ENCODE results near the gene PSMC2. TPM values are rescaled to one million over a fixed set of nuclear protein-coding genes. Genes with fewer than 3 reads are reported as not detected.

Gene PSMC2
- total and polyA plus RNA-seq, 2 experiments from 2014 or later, result 107 to 131 TPM

GRCh38 chr7:103299660-103300059 lies 47.8 kb upstream of the PSMC2 start:
- Mint-ChIP-seq H3K27me3 (ENCODE audit: insufficient read depth, low read depth, poor library complexity) (peaks cover 2% of the 10 kb centered on the region), H3K4me3 (no peak overlapping the region), H3K27ac (no peak overlapping the region), H3K36me3 (ENCODE audit: low read depth) (peaks cover 55% of the 10 kb centered on the region), H3K9me3 (no peaks in the 10 kb centered on the region), H3K4me1 (peaks cover 12% of the 10 kb centered on the region)
- no peak for DNase-seq (ENCODE audit: low spot score)
- Histone ChIP-seq H3K79me2 (replicated peaks; ENCODE audit: insufficient read depth) (peaks cover 48% of the 10 kb centered on the region), H3K27ac (ENCODE audit: low read depth) (no peak overlapping the region), H3K4me2 (no peak overlapping the region), H3K36me3 (ENCODE audit: insufficient read depth) (peaks cover 52% of the 10 kb centered on the region), H3F3A (replicated peaks; ENCODE audit: low read depth) (no peaks in the 10 kb centered on the region), H3K4me1 (ENCODE audit: insufficient read depth) (peaks cover 3% of the 10 kb centered on the region; the same call in 1 of the 2 replicates), H3K4me3 (no peak overlapping the region), H4K20me1 (replicated peaks; ENCODE audit: insufficient read depth) (peaks cover 11% of the 10 kb centered on the region; the same call in 1 of the 2 replicates), H3K27me3 (ENCODE audit: insufficient read depth) (no peaks in the 10 kb centered on the region), H2AFZ (no peak overlapping the region), H3K9me2 (ENCODE audit: insufficient read depth) (no peaks in the 10 kb centered on the region)
- no peak for TF ChIP-seq NANOG (IDR thresholded peaks at IDR 0.05; ENCODE audit: borderline replicate concordance)
- TF ChIP-seq, protein P1, sequence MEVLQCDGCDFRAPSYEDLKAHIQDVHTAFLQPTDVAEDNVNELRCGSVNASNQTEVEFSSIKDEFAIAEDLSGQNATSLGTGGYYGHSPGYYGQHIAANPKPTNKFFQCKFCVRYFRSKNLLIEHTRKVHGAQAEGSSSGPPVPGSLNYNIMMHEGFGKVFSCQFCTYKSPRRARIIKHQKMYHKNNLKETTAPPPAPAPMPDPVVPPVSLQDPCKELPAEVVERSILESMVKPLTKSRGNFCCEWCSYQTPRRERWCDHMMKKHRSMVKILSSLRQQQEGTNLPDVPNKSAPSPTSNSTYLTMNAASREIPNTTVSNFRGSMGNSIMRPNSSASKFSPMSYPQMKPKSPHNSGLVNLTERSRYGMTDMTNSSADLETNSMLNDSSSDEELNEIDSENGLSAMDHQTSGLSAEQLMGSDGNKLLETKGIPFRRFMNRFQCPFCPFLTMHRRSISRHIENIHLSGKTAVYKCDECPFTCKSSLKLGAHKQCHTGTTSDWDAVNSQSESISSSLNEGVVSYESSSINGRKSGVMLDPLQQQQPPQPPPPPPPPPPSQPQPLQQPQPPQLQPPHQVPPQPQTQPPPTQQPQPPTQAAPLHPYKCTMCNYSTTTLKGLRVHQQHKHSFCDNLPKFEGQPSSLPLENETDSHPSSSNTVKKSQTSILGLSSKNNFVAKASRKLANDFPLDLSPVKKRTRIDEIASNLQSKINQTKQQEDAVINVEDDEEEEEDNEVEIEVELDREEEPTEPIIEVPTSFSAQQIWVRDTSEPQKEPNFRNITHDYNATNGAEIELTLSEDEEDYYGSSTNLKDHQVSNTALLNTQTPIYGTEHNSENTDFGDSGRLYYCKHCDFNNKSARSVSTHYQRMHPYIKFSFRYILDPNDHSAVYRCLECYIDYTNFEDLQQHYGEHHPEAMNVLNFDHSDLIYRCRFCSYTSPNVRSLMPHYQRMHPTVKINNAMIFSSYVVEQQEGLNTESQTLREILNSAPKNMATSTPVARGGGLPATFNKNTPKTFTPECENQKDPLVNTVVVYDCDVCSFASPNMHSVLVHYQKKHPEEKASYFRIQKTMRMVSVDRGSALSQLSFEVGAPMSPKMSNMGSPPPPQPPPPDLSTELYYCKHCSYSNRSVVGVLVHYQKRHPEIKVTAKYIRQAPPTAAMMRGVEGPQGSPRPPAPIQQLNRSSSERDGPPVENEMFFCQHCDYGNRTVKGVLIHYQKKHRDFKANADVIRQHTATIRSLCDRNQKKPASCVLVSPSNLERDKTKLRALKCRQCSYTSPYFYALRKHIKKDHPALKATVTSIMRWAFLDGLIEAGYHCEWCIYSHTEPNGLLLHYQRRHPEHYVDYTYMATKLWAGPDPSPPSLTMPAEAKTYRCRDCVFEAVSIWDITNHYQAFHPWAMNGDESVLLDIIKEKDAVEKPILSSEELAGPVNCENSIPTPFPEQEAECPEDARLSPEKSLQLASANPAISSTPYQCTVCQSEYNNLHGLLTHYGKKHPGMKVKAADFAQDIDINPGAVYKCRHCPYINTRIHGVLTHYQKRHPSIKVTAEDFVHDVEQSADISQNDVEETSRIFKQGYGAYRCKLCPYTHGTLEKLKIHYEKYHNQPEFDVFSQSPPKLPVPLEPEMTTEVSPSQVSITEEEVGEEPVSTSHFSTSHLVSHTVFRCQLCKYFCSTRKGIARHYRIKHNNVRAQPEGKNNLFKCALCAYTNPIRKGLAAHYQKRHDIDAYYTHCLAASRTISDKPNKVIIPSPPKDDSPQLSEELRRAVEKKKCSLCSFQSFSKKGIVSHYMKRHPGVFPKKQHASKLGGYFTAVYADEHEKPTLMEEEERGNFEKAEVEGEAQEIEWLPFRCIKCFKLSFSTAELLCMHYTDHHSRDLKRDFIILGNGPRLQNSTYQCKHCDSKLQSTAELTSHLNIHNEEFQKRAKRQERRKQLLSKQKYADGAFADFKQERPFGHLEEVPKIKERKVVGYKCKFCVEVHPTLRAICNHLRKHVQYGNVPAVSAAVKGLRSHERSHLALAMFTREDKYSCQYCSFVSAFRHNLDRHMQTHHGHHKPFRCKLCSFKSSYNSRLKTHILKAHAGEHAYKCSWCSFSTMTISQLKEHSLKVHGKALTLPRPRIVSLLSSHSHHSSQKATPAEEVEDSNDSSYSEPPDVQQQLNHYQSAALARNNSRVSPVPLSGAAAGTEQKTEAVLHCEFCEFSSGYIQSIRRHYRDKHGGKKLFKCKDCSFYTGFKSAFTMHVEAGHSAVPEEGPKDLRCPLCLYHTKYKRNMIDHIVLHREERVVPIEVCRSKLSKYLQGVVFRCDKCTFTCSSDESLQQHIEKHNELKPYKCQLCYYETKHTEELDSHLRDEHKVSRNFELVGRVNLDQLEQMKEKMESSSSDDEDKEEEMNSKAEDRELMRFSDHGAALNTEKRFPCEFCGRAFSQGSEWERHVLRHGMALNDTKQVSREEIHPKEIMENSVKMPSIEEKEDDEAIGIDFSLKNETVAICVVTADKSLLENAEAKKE (CRISPR knock-in tag; IDR thresholded peaks at IDR 0.05), result no peak
- TF ChIP-seq ZNF331 (CRISPR knock-in tag; IDR thresholded peaks at IDR 0.05; ENCODE audit: low read depth), result no peak
- no peak for TF ChIP-seq POLR2AphosphoS5 (IDR thresholded peaks at IDR 0.05; ENCODE audit: low read depth)
- TF ChIP-seq STAT1 (IDR thresholded peaks at IDR 0.05; ENCODE audit: unreplicated experiment), result no peak
- TF ChIP-seq, protein P2, sequence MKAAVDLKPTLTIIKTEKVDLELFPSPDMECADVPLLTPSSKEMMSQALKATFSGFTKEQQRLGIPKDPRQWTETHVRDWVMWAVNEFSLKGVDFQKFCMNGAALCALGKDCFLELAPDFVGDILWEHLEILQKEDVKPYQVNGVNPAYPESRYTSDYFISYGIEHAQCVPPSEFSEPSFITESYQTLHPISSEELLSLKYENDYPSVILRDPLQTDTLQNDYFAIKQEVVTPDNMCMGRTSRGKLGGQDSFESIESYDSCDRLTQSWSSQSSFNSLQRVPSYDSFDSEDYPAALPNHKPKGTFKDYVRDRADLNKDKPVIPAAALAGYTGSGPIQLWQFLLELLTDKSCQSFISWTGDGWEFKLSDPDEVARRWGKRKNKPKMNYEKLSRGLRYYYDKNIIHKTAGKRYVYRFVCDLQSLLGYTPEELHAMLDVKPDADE (IDR thresholded peaks at IDR 0.05), result no peak
- TF ChIP-seq ZNF114 (CRISPR knock-in tag; IDR thresholded peaks at IDR 0.05), result no peak
- no peak for TF ChIP-seq EZH2 (IDR thresholded peaks at IDR 0.05; ENCODE audit: low read depth, unreplicated experiment)
- TF ChIP-seq CREB1 (CRISPR knock-in tag; IDR thresholded peaks at IDR 0.05; ENCODE audit: low read depth), result no peak
- TF ChIP-seq, protein P3, sequence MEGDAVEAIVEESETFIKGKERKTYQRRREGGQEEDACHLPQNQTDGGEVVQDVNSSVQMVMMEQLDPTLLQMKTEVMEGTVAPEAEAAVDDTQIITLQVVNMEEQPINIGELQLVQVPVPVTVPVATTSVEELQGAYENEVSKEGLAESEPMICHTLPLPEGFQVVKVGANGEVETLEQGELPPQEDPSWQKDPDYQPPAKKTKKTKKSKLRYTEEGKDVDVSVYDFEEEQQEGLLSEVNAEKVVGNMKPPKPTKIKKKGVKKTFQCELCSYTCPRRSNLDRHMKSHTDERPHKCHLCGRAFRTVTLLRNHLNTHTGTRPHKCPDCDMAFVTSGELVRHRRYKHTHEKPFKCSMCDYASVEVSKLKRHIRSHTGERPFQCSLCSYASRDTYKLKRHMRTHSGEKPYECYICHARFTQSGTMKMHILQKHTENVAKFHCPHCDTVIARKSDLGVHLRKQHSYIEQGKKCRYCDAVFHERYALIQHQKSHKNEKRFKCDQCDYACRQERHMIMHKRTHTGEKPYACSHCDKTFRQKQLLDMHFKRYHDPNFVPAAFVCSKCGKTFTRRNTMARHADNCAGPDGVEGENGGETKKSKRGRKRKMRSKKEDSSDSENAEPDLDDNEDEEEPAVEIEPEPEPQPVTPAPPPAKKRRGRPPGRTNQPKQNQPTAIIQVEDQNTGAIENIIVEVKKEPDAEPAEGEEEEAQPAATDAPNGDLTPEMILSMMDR (conservative IDR thresholded peaks at IDR 0.05; ENCODE audit: low read depth in 2 of 2), result no peak
- TF ChIP-seq JUNB (IDR thresholded peaks at IDR 0.05; ENCODE audit: unreplicated experiment), result no peak
- TF ChIP-seq, protein P4, sequence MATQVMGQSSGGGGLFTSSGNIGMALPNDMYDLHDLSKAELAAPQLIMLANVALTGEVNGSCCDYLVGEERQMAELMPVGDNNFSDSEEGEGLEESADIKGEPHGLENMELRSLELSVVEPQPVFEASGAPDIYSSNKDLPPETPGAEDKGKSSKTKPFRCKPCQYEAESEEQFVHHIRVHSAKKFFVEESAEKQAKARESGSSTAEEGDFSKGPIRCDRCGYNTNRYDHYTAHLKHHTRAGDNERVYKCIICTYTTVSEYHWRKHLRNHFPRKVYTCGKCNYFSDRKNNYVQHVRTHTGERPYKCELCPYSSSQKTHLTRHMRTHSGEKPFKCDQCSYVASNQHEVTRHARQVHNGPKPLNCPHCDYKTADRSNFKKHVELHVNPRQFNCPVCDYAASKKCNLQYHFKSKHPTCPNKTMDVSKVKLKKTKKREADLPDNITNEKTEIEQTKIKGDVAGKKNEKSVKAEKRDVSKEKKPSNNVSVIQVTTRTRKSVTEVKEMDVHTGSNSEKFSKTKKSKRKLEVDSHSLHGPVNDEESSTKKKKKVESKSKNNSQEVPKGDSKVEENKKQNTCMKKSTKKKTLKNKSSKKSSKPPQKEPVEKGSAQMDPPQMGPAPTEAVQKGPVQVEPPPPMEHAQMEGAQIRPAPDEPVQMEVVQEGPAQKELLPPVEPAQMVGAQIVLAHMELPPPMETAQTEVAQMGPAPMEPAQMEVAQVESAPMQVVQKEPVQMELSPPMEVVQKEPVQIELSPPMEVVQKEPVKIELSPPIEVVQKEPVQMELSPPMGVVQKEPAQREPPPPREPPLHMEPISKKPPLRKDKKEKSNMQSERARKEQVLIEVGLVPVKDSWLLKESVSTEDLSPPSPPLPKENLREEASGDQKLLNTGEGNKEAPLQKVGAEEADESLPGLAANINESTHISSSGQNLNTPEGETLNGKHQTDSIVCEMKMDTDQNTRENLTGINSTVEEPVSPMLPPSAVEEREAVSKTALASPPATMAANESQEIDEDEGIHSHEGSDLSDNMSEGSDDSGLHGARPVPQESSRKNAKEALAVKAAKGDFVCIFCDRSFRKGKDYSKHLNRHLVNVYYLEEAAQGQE (IDR thresholded peaks at IDR 0.05; ENCODE audit: unreplicated experiment), result no peak
- TF ChIP-seq EZH2phosphoT487 (IDR thresholded peaks at IDR 0.05; ENCODE audit: unreplicated experiment), result no peak
- no peak for ATAC-seq

Measured in GM23338 (cell line).